GM18951 (cell line): ENCODE results near the gene ELK3.

Experiments used
- POLR2A ChIP-seq: IDR thresholded peaks from 4 replicates; pipeline ENCODE4 v1.6.1; 2011; ENCODE audit warnings: mild to moderate bottlenecking; ENCODE audit not compliant: insufficient read length, insufficient read depth; ENCODE audit errors: extremely low read depth
- in situ Hi-C: fragments of 300-500 bp; cut with MboI; formaldehyde crosslinking; loops from one replicate; pipeline ENCODE4 v1.12.0; 2022; ENCODE audit warnings: low sequenced_read_pairs, mixed read lengths, inconsistent platforms; ENCODE audit not compliant: unreplicated experiment

ELK3 gene

DNA sequence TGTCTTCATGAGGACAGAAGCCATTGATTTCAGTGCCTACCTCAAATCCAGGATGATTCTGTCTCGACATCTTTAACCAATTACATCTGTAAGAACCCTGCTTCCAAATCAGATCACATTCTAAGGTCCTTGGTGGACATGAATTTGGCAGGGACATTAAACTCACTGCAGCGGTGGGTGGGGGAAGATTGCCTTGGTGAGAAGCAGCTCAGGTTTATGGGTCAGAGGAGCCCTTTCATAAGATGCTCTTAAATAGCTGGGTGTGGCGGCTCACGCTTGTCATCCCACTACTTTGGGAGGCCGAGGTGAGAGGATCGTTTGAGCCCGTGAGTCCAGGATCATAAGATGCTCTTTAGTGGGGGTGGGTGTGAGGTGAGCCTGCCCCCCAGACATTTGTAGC lies 42.9 kb downstream of the ELK3 start:
- TF ChIP-seq POLR2A: no peak
- in situ Hi-C loops: no loop called here

DNA sequence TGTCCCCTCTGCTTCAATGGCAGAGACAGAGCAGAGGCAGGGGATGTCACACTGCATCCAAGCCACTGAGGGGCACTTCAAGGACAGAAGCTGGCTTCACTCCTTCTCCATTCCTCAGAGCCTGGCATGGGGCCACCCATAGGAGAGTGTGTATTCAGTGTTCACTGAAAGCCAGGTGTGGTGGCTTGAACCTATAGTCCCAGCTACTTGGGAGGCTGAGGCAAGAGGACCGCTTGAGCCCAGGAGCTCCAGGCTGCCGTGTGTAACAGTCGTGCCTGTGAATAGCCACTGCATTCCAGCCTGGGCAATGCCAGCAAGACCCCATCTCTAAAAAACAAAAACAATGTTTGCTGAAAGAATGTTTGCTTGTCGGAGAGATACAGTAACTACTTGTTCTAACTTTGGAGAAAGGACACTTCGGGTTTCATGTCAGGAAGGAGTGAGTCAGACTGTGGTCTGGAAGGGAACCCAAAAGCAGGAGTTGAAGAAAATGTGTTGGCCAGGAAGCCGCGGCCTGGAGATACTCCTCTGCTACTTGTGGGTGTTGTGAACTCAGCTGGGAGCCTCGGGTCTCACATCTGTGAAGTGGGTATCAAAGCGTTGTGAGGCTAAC lies 43.4 kb downstream of the ELK3 start:
- in situ Hi-C loops: no loop called here
- TF ChIP-seq POLR2A: no peak

DNA sequence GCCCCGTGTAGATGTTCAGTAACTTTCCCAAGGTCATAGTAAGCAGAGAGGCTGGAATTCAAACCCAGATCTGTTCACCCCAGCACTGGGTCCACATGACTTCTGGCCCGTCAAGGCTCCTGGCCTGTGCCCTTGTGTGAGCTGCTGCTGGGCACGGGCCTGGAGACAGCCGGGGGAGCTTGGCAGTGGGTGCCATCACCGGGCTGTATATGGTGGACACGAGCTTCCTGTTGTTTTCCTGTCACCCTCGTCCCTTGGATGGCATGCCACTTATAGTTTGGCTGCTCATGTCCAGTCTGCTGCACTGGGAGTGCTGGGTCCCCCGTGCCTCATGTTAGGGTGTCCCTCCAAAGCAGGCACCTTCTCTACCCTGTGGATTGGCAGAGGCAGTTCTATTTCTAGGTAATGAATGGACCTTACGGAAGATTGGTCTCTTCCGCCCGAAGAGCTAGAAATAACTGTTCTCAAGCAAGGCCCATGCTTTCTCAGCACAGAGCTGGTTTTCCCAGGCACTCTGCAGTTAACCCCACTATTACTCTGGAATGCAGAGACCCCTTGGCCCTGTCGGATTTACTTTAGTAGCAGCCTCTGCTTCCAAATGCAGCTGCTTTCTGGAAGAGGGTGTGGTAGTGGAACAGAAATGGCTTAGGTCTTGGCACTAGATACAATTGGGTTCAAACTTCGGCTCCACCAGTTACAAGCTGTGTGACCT lies 44.3 kb downstream of the ELK3 start:
- TF ChIP-seq POLR2A: no peak

DNA sequence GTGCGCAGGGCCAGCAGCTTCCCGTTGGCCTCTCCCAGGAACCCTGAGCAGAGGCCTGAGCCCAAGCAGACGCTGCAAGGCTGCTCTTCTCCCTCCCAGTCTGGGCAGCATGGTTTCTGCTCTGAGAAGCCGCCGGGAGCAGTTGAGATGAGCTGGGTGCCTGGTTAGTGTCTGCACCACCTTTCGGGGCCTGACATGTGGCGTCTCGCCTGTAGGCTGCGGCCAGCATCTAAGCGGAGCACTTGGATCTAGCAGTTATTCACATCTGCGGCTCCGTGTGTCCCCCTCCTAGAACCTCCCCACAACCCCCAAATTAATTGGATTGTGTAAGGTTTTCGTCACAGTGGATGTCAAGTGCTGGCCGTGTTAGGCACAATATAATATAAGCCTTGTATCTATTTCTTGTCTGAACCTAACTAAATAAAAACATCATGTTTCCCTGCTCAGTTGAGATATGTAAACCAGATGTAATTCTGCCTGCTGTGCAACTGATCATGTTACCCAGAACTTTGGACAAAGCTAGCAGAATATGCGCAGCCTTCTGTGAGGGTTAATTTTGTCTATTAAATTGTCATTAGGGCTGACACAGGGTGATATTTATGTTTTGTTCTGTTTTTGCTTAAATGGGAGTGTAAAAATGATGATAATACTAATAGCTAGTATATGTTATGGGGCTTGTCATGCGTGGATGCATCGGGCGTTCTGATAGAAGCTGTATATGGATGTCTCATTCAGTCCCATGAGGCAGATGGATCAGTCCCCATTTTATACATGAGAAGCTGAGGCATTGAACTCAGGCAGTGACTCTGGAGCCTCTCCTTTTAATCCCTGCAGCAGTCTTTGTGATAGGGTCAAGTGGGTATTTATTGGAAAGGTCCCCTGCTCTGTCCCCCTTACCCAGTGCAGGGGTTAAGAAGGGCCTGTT lies 45.8 kb downstream of the ELK3 start:
- no peak for TF ChIP-seq POLR2A
- in situ Hi-C loops: no loop called here

More for the DNA sequence above, 44.3 kb downstream of the ELK3 start:
- in situ Hi-C loops: no loop called here

DNA sequence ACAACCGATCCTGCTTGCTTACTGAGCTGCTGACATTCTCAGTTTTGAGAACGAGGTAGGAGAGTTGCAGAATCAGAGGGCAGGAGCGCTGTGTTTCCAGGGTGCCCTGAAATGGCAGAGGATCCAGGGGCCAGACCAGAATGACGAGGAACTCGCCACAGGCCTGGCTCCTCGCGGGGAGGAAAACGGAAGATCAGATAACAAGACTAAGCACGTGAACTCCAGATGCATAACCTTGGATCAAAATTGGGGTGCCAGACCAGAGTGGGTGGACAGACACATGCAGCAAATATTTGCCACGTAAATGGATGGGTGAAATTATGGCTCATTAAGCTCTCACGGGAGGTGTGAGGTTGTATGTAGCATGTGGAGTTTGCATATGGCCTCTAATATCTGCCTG lies 46.5 kb downstream of the ELK3 start:
- in situ Hi-C loops: no loop called here
- no peak for TF ChIP-seq POLR2A

DNA sequence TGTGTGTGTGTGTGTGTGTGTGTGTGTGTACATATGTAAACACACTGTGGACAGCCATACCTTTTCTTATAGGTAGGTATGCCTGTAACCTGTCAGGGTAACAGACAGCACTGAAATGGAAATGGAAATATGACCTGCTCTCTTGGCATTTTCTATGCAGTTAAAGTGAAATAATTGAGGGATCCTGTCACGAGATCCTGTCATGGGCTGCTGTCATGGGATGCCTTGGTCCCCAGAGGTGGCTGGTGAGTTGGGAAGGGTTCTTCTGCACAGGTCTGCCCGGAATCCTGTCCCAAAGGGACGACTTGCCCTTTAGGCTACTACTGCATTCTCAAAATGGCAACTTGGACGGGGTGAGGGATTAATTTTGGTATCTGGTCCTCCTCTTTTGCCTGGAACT lies 47.3 kb downstream of the ELK3 start:
- no peak for TF ChIP-seq POLR2A
- in situ Hi-C loops: no loop called here

DNA sequence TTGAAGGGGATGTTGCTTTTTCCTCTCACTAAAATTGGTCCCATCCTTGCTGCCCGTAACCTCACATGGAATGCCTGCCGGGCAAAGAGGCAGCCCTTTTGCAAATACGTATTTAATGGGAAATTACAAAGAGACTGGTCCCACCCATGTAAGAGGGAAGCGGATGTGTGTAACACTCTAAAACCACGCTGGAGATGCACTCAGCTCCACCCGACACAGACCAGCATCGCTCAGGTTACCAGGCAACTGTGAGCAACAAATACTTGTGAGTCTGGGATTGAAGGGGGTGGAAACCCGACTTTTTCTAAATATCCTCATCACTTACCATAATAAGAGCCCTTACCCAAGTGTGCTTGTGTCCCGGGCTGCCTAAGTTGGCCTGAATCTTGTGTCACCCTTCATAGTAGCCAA lies 47.7 kb downstream of the ELK3 start:
- in situ Hi-C loops: no loop called here
- no peak for TF ChIP-seq POLR2A

DNA sequence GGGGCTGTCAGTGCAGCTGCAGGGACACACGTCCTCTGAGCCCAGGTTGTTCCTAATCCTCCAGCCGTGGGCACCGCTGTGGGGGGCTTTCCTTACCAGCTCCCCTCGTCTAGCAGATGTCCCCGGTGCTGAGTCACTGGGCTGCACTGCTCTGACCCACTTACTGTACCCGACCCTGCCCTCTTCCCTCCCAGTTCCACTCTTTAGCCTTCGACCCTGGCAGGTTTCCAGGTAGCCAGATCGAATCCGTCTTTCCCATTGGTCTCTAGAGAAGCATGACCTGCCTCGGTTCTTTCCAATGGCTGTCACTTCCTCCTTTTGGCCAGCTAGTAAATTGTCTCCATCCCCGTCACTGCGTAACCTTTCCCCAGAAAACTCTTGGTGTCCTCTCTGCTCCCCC lies 48.4 kb downstream of the ELK3 start:
- TF ChIP-seq POLR2A: no peak
- in situ Hi-C loops: no loop called here

DNA sequence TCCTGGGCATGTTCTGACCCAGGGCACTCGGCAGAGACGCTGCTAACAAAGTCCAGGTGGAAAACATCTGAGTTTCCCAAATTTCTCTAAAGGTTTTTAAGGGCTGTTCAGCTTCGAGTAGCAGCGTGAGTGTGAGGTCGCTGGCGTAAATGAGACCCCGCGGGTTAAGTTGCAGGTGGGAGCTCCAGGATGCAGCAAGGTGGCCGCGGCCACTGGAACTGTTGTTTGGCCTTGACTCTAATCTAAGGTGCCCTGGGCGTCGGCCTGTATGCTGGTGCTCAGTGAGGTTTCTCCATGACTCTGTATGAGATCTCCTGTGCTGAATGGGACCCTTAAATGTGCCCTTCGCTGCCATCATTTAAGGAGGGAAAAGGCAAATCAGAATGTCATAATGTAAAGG lies 50.7 kb downstream of the ELK3 start:
- TF ChIP-seq POLR2A: no peak
- in situ Hi-C loops: no loop called here

DNA sequence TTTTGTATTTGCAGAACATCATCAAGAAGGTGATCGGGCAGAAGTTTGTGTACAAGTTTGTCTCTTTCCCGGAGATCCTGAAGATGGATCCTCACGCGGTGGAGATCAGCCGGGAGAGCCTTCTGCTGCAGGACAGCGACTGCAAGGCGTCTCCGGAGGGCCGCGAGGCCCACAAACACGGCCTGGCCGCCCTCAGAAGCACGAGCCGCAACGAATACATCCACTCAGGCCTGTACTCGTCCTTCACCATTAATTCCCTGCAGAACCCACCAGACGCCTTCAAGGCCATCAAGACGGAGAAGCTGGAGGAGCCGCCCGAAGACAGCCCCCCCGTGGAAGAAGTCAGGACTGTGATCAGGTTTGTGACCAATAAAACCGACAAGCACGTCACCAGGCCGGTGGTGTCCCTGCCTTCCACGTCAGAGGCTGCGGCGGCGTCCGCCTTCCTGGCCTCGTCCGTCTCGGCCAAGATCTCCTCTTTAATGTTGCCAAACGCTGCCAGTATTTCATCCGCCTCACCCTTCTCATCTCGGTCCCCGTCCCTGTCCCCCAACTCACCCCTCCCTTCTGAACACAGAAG lies 52.8 kb downstream of the ELK3 start:
- in situ Hi-C loops: no loop called here
- no peak for TF ChIP-seq POLR2A

DNA sequence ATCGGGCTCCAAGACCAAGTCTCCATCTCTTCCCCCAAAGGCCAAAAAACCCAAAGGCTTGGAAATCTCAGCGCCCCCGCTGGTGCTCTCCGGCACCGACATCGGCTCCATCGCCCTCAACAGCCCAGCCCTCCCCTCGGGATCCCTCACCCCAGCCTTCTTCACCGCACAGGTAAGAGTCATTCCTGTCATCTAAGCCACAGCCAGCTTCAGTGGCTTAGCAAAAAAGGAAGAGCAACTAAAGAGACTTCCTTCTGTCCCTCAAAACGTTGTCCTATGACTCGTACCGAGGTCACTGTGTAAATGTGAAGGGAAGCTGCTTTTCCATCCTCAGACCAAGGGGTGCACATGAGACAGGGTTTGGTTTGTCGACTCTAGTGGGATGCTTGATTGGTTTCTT lies 53.4 kb downstream of the ELK3 start:
- in situ Hi-C loops: no loop called here
- TF ChIP-seq POLR2A: no peak

DNA sequence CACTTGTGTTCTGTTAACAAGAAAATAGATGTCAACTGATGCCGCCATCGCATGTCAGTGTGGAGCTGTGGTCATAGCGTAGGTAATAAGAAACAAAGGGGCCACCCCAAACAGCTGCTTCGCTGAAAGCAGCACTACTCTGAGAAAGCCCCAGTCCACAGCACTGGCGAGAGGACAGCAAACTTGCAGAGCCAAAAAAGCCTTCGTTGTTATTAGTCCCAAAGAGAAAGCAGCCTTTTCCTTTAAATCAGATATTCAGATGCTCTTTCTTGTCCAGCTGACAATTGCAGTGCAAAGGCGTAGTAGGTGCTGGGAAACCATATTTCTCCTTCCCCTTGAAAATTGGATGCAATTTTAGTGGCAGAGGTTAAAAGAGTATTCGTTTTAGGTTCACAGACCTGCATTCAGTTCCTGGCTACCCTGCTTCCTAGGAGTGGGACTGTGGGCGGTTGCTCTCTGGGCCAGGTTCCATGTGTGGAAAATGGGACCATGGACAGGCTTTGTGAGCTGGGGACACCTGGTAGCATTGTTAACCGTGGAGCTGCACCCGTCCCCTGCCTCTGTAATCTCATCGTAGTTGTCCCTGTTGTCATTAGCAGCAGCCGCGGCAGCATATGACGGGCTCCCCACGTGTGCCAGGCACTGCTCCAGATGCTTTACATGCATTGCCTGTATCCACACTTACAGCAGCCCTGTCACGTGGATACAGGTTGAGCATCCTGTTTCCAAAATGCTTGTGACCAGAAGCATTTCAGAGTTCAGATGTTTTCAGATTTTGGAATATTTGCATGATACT lies 54.2 kb downstream of the ELK3 start:
- no peak for TF ChIP-seq POLR2A
- in situ Hi-C loops: no loop called here
